Measurements from ENCODE around the gene NFYA. TPM values are rescaled to one million over a fixed set of nuclear protein-coding genes. Genes with fewer than 3 reads are reported as not detected.

NFYA gene
- total RNA-seq, 2 donors from 2014 or later = 23.1 to 48.3 TPM

DNA sequence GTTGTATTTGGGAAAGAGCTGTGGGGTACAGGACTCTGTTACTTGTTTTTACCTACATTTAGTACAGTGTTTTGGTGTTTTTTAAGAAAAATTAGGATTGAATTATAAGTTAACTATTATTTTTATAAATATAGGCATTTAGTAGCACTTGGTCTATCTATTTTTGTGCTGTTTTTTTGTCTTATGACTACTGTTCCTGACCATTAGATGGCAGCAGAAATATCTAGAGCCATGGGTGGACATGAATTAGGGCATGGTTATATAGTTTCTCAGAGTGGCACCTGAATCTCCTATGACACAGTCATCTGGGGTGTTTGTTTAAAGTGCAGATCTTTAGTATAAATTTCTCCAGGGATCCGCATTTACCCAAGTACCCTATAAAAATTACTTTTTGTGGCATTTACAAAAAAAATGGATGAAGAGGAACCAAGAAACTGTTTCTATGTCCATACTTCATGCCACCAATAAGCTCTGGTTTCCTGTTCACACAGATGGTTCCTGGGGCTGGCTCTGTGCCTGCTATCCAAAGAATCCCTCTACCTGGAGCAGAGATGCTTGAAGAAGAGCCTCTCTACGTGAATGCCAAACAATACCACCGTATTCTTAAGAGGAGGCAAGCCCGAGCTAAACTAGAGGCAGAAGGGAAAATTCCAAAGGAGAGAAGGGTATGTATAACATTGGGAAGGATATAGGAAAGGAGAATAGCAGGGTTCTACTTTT, 19.8 kb downstream of the NFYA start:
- H3K36me3 ChIP-seq = peaks cover 6 to 20% of the 10 kb centered on the region in 2 donors
- no peak overlapping the region for H3K27ac ChIP-seq
- WGBS = 87% methylated on average over 4 of the region's 4 CpGs
- no peaks in the 10 kb centered on the region for H3K27me3 ChIP-seq (replicated peaks; ENCODE audit: insufficient read depth)
- no peak for DNase-seq (ENCODE audit: low spot score)
- H3K9me3 ChIP-seq = no peaks in the 10 kb centered on the region
- intact Hi-C loops (cut with DNase I) = no loop called here
- no peak overlapping the region for H3K4me3 ChIP-seq
- no peaks in the 10 kb centered on the region for H3K4me1 ChIP-seq (replicated peaks)
- TF ChIP-seq, protein P1, sequence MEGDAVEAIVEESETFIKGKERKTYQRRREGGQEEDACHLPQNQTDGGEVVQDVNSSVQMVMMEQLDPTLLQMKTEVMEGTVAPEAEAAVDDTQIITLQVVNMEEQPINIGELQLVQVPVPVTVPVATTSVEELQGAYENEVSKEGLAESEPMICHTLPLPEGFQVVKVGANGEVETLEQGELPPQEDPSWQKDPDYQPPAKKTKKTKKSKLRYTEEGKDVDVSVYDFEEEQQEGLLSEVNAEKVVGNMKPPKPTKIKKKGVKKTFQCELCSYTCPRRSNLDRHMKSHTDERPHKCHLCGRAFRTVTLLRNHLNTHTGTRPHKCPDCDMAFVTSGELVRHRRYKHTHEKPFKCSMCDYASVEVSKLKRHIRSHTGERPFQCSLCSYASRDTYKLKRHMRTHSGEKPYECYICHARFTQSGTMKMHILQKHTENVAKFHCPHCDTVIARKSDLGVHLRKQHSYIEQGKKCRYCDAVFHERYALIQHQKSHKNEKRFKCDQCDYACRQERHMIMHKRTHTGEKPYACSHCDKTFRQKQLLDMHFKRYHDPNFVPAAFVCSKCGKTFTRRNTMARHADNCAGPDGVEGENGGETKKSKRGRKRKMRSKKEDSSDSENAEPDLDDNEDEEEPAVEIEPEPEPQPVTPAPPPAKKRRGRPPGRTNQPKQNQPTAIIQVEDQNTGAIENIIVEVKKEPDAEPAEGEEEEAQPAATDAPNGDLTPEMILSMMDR (IDR thresholded peaks at IDR 0.05) = peak in 2 of 4 experiments; percentile 23 to 25
- TF ChIP-seq POLR2A (IDR thresholded peaks at IDR 0.05) = no peak
- no peak for TF ChIP-seq POLR2AphosphoS5 (IDR thresholded peaks at IDR 0.05)

DNA sequence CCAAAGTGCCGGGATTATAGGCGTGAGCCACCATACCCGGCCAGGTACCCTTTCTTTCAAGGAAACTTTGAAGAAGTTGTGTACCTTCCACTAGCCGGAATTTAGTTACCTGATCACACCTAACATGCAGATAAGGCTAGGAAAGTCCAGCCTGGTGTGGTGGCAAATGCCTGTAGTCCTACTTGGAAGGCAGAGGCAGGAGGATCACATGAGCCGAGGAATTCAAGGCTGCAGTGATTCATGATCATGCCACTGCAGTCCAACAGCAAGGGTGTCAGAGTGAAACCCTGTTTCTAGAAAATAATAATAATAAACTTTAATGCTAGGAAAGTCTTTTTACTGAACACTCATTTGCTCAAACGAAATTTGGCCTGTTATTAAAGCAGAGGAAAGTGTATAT, 21.0 kb downstream of the NFYA start:
- H3K4me3 ChIP-seq = no peak overlapping the region
- DNase-seq (ENCODE audit: low spot score) = no peak
- H3K36me3 ChIP-seq = peaks cover 7 to 20% of the 10 kb centered on the region in 2 donors
- H3K27ac ChIP-seq = no peak overlapping the region
- 91% methylated on average over 6 of the region's 6 CpGs for WGBS
- TF ChIP-seq, protein P1 (IDR thresholded peaks at IDR 0.05) = no peak
- TF ChIP-seq POLR2A (IDR thresholded peaks at IDR 0.05) (no peak), POLR2AphosphoS5 (IDR thresholded peaks at IDR 0.05) (no peak)
- no peaks in the 10 kb centered on the region for H3K4me1 ChIP-seq (replicated peaks)
- H3K27me3 ChIP-seq (replicated peaks; ENCODE audit: insufficient read depth) = no peaks in the 10 kb centered on the region
- intact Hi-C loops (cut with DNase I) = no loop called here
- no peaks in the 10 kb centered on the region for H3K9me3 ChIP-seq

DNA sequence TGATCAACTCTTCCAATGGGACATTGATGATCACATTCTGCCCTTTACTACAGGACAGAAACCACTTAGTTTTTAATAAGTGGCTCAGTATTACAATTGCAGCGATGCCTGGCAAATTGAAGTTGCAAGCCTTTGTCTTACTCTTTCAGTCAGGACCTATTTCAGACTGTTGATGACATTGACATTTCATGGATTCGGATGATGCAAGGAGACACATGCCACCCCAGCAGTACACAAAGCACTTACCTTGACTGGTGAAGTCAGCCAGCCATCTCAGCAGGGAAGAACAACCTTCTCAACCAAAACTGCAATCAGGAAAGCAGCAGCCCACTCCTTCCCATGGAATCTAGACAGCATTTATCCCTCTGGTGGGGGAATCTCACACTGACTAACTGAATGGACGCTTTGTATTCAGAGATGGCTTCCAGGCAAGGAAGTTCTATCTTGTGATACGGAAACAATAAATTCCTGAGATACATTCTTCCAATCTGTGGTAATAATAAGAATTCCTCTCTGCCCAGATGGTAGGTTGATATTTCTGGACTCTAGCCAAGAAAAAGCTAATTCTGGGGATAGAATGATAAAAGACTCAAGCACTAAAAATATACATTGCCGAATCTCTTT, 24.8 kb downstream of the NFYA start:
- no peaks in the 10 kb centered on the region for H3K27me3 ChIP-seq (replicated peaks; ENCODE audit: insufficient read depth)
- no peak for DNase-seq (ENCODE audit: low spot score)
- intact Hi-C loops (cut with DNase I) = loop anchor here (5.0 kb wide), 1 partner anchor 210 kb away; no protein-coding TSS in a partner anchor
- no peak overlapping the region for H3K27ac ChIP-seq
- no peaks in the 10 kb centered on the region for H3K9me3 ChIP-seq
- no peak overlapping the region for H3K4me3 ChIP-seq
- peaks cover 7 to 20% of the 10 kb centered on the region in 2 donors for H3K36me3 ChIP-seq
- no peaks in the 10 kb centered on the region for H3K4me1 ChIP-seq (replicated peaks)
- TF ChIP-seq POLR2A (IDR thresholded peaks at IDR 0.05) (no peak), POLR2AphosphoS5 (IDR thresholded peaks at IDR 0.05) (no peak)
- TF ChIP-seq, protein P1 (IDR thresholded peaks at IDR 0.05) = no peak
- WGBS = 74% methylated on average over 5 of the region's 5 CpGs

DNA sequence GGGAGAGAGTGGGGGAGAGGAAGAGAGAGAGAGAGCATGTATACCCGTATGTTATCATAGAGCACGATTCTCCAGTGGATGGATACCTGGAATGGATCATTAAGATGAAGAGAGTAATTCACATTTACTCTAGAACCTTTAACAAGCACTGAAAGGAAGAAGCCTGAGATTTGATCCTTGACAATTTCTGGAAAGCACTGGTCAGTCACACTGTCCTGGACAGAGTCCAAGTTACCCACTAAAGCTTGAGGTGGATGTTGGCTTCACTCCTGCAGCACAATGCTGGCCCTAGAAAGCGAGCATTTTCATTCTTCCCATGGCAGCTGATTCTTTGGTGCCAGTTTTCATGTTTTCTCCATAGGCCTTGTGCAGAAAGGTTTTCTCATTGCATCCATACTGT, 25.6 kb downstream of the NFYA start:
- no peak overlapping the region for H3K4me3 ChIP-seq
- 52% methylated on average over 3 of the region's 3 CpGs for WGBS
- H3K36me3 ChIP-seq = peaks cover 7 to 16% of the 10 kb centered on the region in 2 donors
- no peak overlapping the region for H3K27ac ChIP-seq
- no peak for TF ChIP-seq POLR2A (IDR thresholded peaks at IDR 0.05)
- TF ChIP-seq POLR2AphosphoS5 (IDR thresholded peaks at IDR 0.05) = no peak
- TF ChIP-seq, protein P1 (IDR thresholded peaks at IDR 0.05) = no peak
- no peaks in the 10 kb centered on the region for H3K9me3 ChIP-seq
- H3K27me3 ChIP-seq (replicated peaks; ENCODE audit: insufficient read depth) = no peaks in the 10 kb centered on the region
- DNase-seq (ENCODE audit: low spot score) = no peak
- no peaks in the 10 kb centered on the region for H3K4me1 ChIP-seq (replicated peaks)
- intact Hi-C loops (cut with DNase I) = loop anchor here (5.0 kb wide), 1 partner anchor 209 kb away; no protein-coding TSS in a partner anchor

All from prostate gland (tissue), 2 donors.